ENCODE measurements around the gene TADA2A. TPM values are rescaled to one million over a fixed set of nuclear protein-coding genes. Genes with fewer than 3 reads are reported as not detected.

Gene TADA2A
- total RNA-seq, 4 donors from 2014 or later, result 19.3 to 33.2 (median 22.1) TPM

GRCh38 chr17:37413875-37414519, 7.3 kb downstream of the TADA2A start:
- TF ChIP-seq POLR2A (IDR thresholded peaks at IDR 0.05), result no peak
- no peak for TF ChIP-seq CTCF (IDR thresholded peaks at IDR 0.05)
- H3K4me1 ChIP-seq, result no peaks in the 10 kb centered on the region
- WGBS, 2 donors, result 95 to 96% methylated on average over 7 of the region's 7 CpGs
- intact Hi-C loops (cut with DNase I), result no loop called here
- no peaks in the 10 kb centered on the region for H3K27me3 ChIP-seq
- DNase-seq, result no peak
- no peaks in the 10 kb centered on the region for H3K9me3 ChIP-seq
- no peak overlapping the region for H3K27ac ChIP-seq
- H3K4me3 ChIP-seq (replicated peaks in 1 of 3), result no peak overlapping the region
- peaks cover 22 to 28% of the 10 kb centered on the region in 2 donors for H3K36me3 ChIP-seq

GRCh38 chr17:37417852-37418251, 11.2 kb downstream of the TADA2A start:
- H3K36me3 ChIP-seq, result peaks cover 8 to 23% of the 10 kb centered on the region in 2 donors
- no peaks in the 10 kb centered on the region for H3K27me3 ChIP-seq
- no peak overlapping the region for H3K27ac ChIP-seq
- intact Hi-C loops (cut with DNase I), result no loop called here
- DNase-seq, result no peak
- H3K4me3 ChIP-seq (replicated peaks in 1 of 3), result no peak overlapping the region
- 81 to 85% methylated on average over 2 of the region's 2 CpGs for WGBS, 2 donors
- H3K4me1 ChIP-seq, result no peaks in the 10 kb centered on the region
- no peaks in the 10 kb centered on the region for H3K9me3 ChIP-seq
- TF ChIP-seq POLR2A (IDR thresholded peaks at IDR 0.05) (no peak), CTCF (IDR thresholded peaks at IDR 0.05) (no peak)

GRCh38 chr17:37422971-37423625, 16.4 kb downstream of the TADA2A start:
- no peaks in the 10 kb centered on the region for H3K9me3 ChIP-seq
- no peaks in the 10 kb centered on the region for H3K4me1 ChIP-seq
- 79 to 90% methylated on average over 4 of the region's 4 CpGs for WGBS, 2 donors
- H3K4me3 ChIP-seq (replicated peaks in 1 of 3), result no peak overlapping the region
- no peak overlapping the region for H3K27ac ChIP-seq
- peaks cover 19 to 30% of the 10 kb centered on the region in 2 donors for H3K36me3 ChIP-seq
- intact Hi-C loops (cut with DNase I), result no loop called here
- no peaks in the 10 kb centered on the region for H3K27me3 ChIP-seq
- DNase-seq, result no peak
- TF ChIP-seq POLR2A (IDR thresholded peaks at IDR 0.05) (no peak), CTCF (IDR thresholded peaks at IDR 0.05) (no peak)

- no peaks in the 10 kb centered on the region for H3K9me3 ChIP-seq
- no peak overlapping the region for H3K27ac ChIP-seq
- H3K4me3 ChIP-seq (replicated peaks in 1 of 3), result no peak overlapping the region
- TF ChIP-seq CTCF (IDR thresholded peaks at IDR 0.05) (no peak), POLR2A (IDR thresholded peaks at IDR 0.05) (no peak)
- H3K4me1 ChIP-seq, result no peaks in the 10 kb centered on the region
- no peak for DNase-seq
- H3K36me3 ChIP-seq, result peaks cover 19 to 21% of the 10 kb centered on the region in 2 donors
- 93 to 98% methylated on average over 1 of the region's 1 CpG for WGBS, 2 donors
- intact Hi-C loops (cut with DNase I), result no loop called here
- no peaks in the 10 kb centered on the region for H3K27me3 ChIP-seq
Observed at GRCh38 chr17:37425268-37425667, 18.6 kb downstream of the TADA2A start.

GRCh38 chr17:37429039-37429438, 22.4 kb downstream of the TADA2A start:
- intact Hi-C loops (cut with DNase I), result no loop called here
- no peaks in the 10 kb centered on the region for H3K27me3 ChIP-seq
- H3K27ac ChIP-seq, result no peak overlapping the region
- WGBS, 2 donors, result 99 to 100% methylated on average over 3 of the region's 3 CpGs
- no peak overlapping the region for H3K4me3 ChIP-seq (replicated peaks in 1 of 3)
- no peak for TF ChIP-seq CTCF (IDR thresholded peaks at IDR 0.05)
- no peak for DNase-seq
- no peaks in the 10 kb centered on the region for H3K9me3 ChIP-seq
- peaks cover 17 to 19% of the 10 kb centered on the region in 2 donors for H3K36me3 ChIP-seq
- no peaks in the 10 kb centered on the region for H3K4me1 ChIP-seq

Data from thyroid gland (tissue), 4 donors.